ENCODE results near the gene DOCK3. TPM values are rescaled to one million over a fixed set of nuclear protein-coding genes. Genes with fewer than 3 reads are reported as not detected.

Gene DOCK3
- total and polyA plus RNA-seq, 2 donors from 2014 or later = 0.49 to 0.54 TPM

DNA sequence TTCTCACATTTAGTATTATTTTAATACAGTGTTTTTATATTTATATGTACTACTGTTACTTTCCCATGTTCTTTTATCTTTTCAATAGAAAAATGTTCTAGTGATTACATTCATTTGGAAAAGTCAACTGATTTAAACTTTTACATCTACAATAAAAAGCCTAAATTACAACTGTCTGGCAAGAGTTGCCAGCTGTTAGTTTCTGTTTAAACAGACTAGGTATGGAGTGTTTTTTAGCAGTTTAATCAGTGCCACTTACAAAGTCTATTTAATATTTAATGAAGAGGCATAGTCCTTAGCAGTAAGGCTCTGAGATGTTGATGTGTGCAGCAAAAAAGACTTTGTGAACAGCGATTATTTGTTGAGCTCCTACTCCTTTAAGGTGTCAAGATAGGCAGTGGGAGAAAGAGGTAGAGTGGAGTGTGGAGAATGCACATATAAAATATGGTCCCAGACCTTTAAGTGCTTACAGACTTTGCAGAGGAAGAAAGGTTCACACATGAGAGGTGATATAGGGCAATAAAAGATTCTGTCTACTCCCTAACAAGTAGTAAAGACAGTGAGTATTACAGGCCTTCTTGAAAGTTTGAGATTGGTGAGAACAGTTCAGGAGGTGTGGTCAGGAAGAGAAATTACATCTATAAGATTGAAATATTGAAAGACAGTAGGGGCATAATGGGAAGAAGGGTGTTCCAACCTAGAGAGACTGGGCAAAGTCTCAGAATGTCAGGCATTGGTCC is 320.5 kb downstream of the DOCK3 start:
- FAIRE-seq (peak; percentile 35), DNase-seq (no peak)
- no peak overlapping the region for H3K9ac ChIP-seq (ENCODE audit: low read length in 3 of 3)
- no peaks in the 10 kb centered on the region for H3K36me3 ChIP-seq (ENCODE audit: control insufficient read depth in 2 of 3, insufficient read depth in 3 of 3, low read length in 3 of 3)
- peaks cover 0 to 9% (median 2%) of the 10 kb centered on the region in 3 donors for H3K9me3 ChIP-seq (ENCODE audit: control insufficient read depth in 2 of 3, insufficient read depth in 1 of 3, low read length in 3 of 3)
- intact Hi-C loops (cut with DNase I) = no loop called here
- no peaks in the 10 kb centered on the region for H3K4me1 ChIP-seq (ENCODE audit: control insufficient read depth in 2 of 3, insufficient read depth in 2 of 3, low read depth in 1 of 3, low read length in 3 of 3)
- H3K27me3 ChIP-seq (ENCODE audit: control insufficient read depth, insufficient read depth, low read length) = no peaks in the 10 kb centered on the region
- no peak overlapping the region for H3K4me3 ChIP-seq (ENCODE audit: low read length in 3 of 3)
- no peak overlapping the region for H3K27ac ChIP-seq (ENCODE audit: low read depth in 2 of 2, low read length in 2 of 2)
- no peak for TF ChIP-seq CTCF (IDR thresholded peaks at IDR 0.05; ENCODE audit: borderline replicate concordance, extremely low read depth, insufficient read depth)

DNA sequence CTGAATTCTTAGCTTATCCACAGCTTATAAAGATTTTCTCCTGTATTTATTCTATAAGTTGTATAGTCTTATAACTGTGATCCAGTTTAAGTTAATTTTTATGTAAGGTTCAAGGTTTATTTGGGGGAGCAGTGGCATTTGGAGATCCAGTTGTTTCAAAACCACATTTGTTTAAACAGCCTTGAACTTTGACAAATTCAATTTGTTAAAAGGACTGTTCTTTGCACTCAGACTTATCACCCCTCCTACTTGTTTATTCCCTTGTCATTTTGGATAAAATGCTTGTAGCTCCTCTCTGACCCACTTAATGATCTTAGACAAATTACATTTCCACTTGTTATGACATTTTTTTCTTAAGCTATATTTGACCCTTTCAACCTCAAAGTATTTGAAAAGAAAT is 327.8 kb downstream of the DOCK3 start:
- FAIRE-seq = no peak
- intact Hi-C loops (cut with DNase I) = no loop called here

GRCh38 chr3:51004235-51004634 is 329.5 kb downstream of the DOCK3 start:
- FAIRE-seq (no peak), DNase-seq (no peak)
- H3K27me3 ChIP-seq (ENCODE audit: control insufficient read depth, insufficient read depth, low read length) = no peaks in the 10 kb centered on the region
- H3K27ac ChIP-seq (ENCODE audit: low read depth in 2 of 2, low read length in 2 of 2) = no peak overlapping the region
- H3K4me1 ChIP-seq (ENCODE audit: control insufficient read depth in 2 of 3, insufficient read depth in 2 of 3, low read depth in 1 of 3, low read length in 3 of 3) = no peaks in the 10 kb centered on the region
- no peak overlapping the region for H3K9ac ChIP-seq (ENCODE audit: low read length in 3 of 3)
- no peaks in the 10 kb centered on the region for H3K9me3 ChIP-seq (ENCODE audit: control insufficient read depth in 2 of 3, insufficient read depth in 1 of 3, low read length in 3 of 3)
- no peak overlapping the region for H3K4me3 ChIP-seq (ENCODE audit: low read length in 3 of 3)
- no peaks in the 10 kb centered on the region for H3K36me3 ChIP-seq (ENCODE audit: control insufficient read depth in 2 of 3, insufficient read depth in 3 of 3, low read length in 3 of 3)
- TF ChIP-seq CTCF (IDR thresholded peaks at IDR 0.05; ENCODE audit: borderline replicate concordance, extremely low read depth, insufficient read depth) = no peak
- intact Hi-C loops (cut with DNase I) = no loop called here

More for the DNA sequence above, 327.8 kb downstream of the DOCK3 start:
- DNase-seq = no peak
- Histone ChIP-seq H3K4me1 (ENCODE audit: control insufficient read depth in 2 of 3, insufficient read depth in 2 of 3, low read depth in 1 of 3, low read length in 3 of 3) (no peaks in the 10 kb centered on the region), H3K9me3 (ENCODE audit: control insufficient read depth in 2 of 3, insufficient read depth in 1 of 3, low read length in 3 of 3) (no peaks in the 10 kb centered on the region), H3K9ac (ENCODE audit: low read length in 3 of 3) (no peak overlapping the region), H3K36me3 (ENCODE audit: control insufficient read depth in 2 of 3, insufficient read depth in 3 of 3, low read length in 3 of 3) (no peaks in the 10 kb centered on the region), H3K27ac (ENCODE audit: low read depth in 2 of 2, low read length in 2 of 2) (no peak overlapping the region), H3K4me3 (ENCODE audit: low read length in 3 of 3) (no peak overlapping the region), H3K27me3 (ENCODE audit: control insufficient read depth, insufficient read depth, low read length) (no peaks in the 10 kb centered on the region)
- no peak for TF ChIP-seq CTCF (IDR thresholded peaks at IDR 0.05; ENCODE audit: borderline replicate concordance, extremely low read depth, insufficient read depth)

Measured in kidney (tissue), 14 donors.